Measurements from ENCODE around the gene SNX21. TPM values are rescaled to one million over a fixed set of nuclear protein-coding genes. Genes with fewer than 3 reads are reported as not detected.
A peak's percentile ranks its signal among the peaks of the same experiment; 100 is the strongest.

Gene SNX21
- total RNA-seq, 4 donors from 2014 or later: 159 to 236 (median 203) TPM

DNA sequence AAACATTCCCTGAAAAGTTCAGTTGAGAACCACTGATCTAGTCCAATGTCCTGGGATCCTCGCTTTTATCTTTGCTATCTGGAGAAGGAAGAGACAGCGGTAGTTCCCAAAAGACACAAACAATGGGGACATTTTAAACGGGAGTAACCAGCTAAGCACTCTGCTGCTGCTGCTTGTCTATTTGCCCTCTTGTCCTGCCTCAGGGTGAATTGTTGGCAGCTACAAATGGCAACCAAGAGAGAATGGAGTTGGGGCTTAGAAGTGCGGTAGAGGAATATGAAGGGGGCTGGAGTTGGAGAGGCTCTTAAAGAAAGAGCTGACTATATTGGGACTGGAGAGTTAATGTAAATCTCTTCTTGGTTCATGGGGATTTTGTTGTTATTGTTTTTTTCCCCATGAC, 41.0 kb downstream of the SNX21 start:
- 66 to 67% methylated on average over 4 of the region's 4 CpGs for WGBS, 2 donors
- H3K4me3 ChIP-seq (ENCODE audit: low read depth, poor library complexity, severe bottlenecking): no peak overlapping the region
- no peak for DNase-seq (ENCODE audit: low spot score in 2 of 2)
- TF ChIP-seq, protein P1, sequence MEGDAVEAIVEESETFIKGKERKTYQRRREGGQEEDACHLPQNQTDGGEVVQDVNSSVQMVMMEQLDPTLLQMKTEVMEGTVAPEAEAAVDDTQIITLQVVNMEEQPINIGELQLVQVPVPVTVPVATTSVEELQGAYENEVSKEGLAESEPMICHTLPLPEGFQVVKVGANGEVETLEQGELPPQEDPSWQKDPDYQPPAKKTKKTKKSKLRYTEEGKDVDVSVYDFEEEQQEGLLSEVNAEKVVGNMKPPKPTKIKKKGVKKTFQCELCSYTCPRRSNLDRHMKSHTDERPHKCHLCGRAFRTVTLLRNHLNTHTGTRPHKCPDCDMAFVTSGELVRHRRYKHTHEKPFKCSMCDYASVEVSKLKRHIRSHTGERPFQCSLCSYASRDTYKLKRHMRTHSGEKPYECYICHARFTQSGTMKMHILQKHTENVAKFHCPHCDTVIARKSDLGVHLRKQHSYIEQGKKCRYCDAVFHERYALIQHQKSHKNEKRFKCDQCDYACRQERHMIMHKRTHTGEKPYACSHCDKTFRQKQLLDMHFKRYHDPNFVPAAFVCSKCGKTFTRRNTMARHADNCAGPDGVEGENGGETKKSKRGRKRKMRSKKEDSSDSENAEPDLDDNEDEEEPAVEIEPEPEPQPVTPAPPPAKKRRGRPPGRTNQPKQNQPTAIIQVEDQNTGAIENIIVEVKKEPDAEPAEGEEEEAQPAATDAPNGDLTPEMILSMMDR (IDR thresholded peaks at IDR 0.05): no peak
- TF ChIP-seq POLR2A (IDR thresholded peaks at IDR 0.05): no peak
- intact Hi-C loops (cut with DNase I; ENCODE audit: low total_unique reads): no loop called here

DNA sequence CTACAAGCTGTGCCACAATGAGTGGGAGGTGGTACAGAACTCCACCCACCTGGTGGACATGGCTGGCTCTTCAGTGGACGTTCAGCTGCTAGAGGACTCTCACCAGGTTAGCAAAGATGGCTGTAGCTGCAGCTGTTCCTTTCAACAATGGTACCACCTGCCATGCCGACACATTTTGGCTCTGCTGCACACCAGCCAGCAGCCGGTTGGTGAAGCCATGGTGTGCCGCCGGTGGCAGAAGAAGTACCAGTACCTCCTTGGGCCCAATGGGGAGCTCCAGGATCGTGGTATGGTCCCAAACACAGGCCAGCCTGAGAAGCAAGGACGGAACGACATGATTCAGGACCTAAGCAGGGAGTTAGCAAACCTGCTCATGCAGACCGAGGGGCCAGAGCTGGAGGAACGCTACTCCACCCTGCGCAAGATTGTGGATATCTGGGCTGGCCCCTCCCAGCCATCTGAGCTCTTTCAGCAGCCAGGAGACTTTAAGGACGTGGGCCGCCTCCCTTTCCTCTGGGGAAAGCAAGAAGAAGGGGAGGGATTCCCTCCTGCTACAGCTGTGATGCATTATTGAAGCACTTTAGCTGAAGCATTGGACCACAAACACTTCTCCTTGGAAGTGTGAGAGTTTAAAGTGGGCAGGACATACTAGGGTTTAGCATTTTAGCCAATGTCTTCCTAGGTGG, 44.6 kb downstream of the SNX21 start:
- TF ChIP-seq POLR2A (IDR thresholded peaks at IDR 0.05): no peak
- TF ChIP-seq, protein P1 (IDR thresholded peaks at IDR 0.05): no peak
- no peak for DNase-seq (ENCODE audit: low spot score in 2 of 2)

DNA sequence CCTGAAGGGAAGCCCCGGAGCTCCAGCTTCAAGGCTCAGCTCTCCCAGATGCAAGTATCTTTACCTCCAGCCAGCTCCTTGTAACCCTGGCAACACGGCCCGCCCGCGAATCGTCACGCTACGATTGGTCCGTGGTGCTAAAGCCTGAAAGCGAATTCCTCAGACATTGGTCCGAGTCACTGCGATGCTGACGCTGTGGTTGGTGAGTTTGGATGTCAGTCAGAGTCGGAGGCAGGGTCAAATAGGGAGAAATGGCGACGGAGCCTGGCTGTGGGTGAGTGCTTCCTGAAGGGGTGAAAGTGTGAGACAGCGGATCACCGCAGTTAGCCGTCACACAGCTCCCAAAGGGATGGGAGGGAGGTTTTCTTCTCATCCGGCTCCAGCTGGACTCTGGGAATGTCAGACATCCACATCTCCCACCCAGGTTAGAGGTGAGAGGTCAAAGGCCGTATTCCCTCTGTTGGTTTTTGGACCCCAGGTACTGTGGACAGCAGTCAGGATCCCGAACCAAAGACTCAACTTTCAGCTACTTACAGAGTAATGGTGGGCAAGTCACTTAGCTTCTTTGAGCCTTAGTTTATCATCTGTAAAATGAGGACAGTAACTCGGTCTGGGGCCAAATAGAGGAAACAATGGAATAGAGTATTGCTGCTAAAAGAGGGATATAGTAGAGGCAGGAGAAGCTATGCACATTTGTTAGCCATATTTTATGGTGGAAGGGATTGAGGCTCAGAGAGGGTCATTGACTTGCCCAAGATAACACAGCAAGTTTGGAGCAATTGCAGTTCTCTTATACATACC, 47.6 kb downstream of the SNX21 start, which contains the start of gene ZSWIM1:
Gene ZSWIM1 (plus strand): TSS at position 240 of the 801 bp plus-strand sequence. CDS start 1,366 bp downstream, outside the sequence.
- 1% methylated on average over 23 of the region's 23 CpGs for WGBS, 2 donors
- peak within 1 kb of the TSS; percentile 41 for H3K4me3 ChIP-seq (ENCODE audit: low read depth, poor library complexity, severe bottlenecking)
- TF ChIP-seq, protein P1 (IDR thresholded peaks at IDR 0.05): peak in 1 of 3 donors; percentile 21
- no peak for TF ChIP-seq POLR2A (IDR thresholded peaks at IDR 0.05)
- DNase-seq (ENCODE audit: low spot score in 2 of 2): peak; percentile 100
- intact Hi-C loops (cut with DNase I; ENCODE audit: low total_unique reads): no loop called here

More for the DNA sequence above, 44.6 kb downstream of the SNX21 start:
- H3K4me3 ChIP-seq (ENCODE audit: low read depth, poor library complexity, severe bottlenecking): no peak overlapping the region
- 41 to 78% methylated on average over 5 to 8 of the region's 13 CpGs for WGBS, 2 donors
- intact Hi-C loops (cut with DNase I; ENCODE audit: low total_unique reads): no loop called here

DNA sequence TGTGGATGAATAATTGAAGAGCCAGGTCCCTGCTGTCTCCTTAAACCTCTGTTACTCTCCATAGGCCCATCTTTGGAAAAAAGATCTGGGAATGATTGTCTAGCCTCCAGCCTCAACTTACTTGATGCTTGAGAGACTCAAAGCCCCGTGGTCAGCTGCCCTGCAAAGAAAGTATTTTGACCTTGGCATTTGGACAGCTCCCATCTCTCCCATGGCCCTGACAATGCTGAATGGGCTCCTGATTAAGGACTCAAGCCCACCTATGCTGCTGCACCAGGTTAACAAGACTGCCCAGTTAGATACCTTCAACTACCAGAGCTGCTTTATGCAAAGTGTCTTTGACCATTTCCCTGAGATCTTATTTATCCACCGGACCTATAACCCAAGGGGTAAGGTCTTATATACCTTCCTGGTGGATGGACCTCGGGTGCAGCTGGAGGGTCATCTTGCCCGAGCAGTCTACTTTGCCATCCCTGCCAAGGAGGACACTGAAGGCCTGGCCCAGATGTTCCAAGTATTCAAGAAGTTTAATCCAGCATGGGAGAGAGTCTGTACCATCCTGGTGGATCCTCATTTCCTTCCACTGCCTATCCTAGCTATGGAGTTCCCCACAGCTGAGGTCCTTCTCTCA, 49.0 kb downstream of the SNX21 start:
- intact Hi-C loops (cut with DNase I; ENCODE audit: low total_unique reads): no loop called here
- TF ChIP-seq, protein P1 (IDR thresholded peaks at IDR 0.05): no peak
- no peak for TF ChIP-seq POLR2A (IDR thresholded peaks at IDR 0.05)
- WGBS, 2 donors: 74 to 89% methylated on average over 4 of the region's 4 CpGs

DNA sequence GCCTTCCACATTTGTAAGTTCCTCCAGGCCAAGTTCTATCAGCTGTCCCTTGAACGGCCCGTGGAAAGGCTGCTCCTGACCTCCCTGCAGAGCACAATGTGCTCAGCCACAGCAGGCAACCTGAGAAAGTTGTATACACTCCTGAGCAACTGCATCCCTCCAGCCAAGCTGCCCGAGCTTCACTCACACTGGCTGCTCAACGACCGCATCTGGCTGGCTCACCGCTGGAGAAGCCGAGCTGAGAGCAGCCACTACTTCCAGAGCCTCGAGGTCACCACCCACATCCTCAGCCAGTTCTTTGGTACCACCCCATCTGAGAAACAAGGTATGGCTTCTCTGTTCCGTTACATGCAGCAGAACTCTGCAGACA, 49.5 kb downstream of the SNX21 start:
- no peak overlapping the region for H3K4me3 ChIP-seq (ENCODE audit: low read depth, poor library complexity, severe bottlenecking)
- intact Hi-C loops (cut with DNase I; ENCODE audit: low total_unique reads): no loop called here
- no peak for DNase-seq (ENCODE audit: low spot score in 2 of 2)
- TF ChIP-seq, protein P1 (IDR thresholded peaks at IDR 0.05): no peak
- TF ChIP-seq POLR2A (IDR thresholded peaks at IDR 0.05): no peak
- 76 to 82% methylated on average over 9 of the region's 9 CpGs for WGBS, 2 donors

More for the DNA sequence above, 49.0 kb downstream of the SNX21 start:
- no peak overlapping the region for H3K4me3 ChIP-seq (ENCODE audit: low read depth, poor library complexity, severe bottlenecking)
- DNase-seq (ENCODE audit: low spot score in 2 of 2): no peak
